Measurements from ENCODE around the gene EPN1.

DNA sequence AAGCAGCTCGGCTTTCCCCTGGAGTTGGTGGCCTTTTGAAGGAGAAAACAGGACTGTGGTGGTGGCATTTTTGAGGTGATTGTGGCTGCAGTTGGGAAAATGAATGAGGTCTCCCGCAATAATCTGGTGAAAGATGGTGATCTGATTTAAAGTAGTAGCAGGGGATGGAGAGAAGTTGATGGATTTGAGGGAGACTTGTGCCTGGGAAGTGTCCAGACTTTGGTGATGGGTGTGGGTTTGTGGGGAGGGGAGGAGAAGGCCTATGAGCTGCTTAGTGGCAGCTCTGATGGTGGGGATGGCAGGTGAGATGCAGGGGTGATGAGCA is 4.0 kb upstream of the EPN1 start:
- TF ChIP-seq, protein P1, sequence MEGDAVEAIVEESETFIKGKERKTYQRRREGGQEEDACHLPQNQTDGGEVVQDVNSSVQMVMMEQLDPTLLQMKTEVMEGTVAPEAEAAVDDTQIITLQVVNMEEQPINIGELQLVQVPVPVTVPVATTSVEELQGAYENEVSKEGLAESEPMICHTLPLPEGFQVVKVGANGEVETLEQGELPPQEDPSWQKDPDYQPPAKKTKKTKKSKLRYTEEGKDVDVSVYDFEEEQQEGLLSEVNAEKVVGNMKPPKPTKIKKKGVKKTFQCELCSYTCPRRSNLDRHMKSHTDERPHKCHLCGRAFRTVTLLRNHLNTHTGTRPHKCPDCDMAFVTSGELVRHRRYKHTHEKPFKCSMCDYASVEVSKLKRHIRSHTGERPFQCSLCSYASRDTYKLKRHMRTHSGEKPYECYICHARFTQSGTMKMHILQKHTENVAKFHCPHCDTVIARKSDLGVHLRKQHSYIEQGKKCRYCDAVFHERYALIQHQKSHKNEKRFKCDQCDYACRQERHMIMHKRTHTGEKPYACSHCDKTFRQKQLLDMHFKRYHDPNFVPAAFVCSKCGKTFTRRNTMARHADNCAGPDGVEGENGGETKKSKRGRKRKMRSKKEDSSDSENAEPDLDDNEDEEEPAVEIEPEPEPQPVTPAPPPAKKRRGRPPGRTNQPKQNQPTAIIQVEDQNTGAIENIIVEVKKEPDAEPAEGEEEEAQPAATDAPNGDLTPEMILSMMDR (IDR thresholded peaks at IDR 0.05; ENCODE audit: low read depth, low read length, poor library complexity, severe bottlenecking) = no peak
- no peak for TF ChIP-seq EZH2phosphoT487 (IDR thresholded peaks at IDR 0.05; ENCODE audit: borderline replicate concordance, low read length)

Measured in DOHH2 (cell line).